LHCN-M2 (cell line): ENCODE results near the gene ZBTB46. TPM values are rescaled to one million over a fixed set of nuclear protein-coding genes. Genes with fewer than 3 reads are reported as not detected.
A peak's percentile ranks its signal among the peaks of the same experiment; 100 is the strongest.
"Not testable (repeated sequence)": the region's sequence is repeated elsewhere in the genome, so short reads cannot be mapped to it uniquely, and the experiment has no call there.

Experiments
- DNase-seq: peaks from one replicate; pipeline ENCODE4 v3.0.0-alpha.2; 2012; ENCODE audit warnings: low read depth
- total RNA-seq: library from RNA; depleted of rRNA; stranded (reverse); fragments of >200 nt; gene quantifications from 2 replicates; pipeline ENCODE4 v1.2.3, GENCODE V29; 2014

The ZBTB46 gene
- total RNA-seq, 1 experiment from 2014 or later, result 9.1 TPM

DNA sequence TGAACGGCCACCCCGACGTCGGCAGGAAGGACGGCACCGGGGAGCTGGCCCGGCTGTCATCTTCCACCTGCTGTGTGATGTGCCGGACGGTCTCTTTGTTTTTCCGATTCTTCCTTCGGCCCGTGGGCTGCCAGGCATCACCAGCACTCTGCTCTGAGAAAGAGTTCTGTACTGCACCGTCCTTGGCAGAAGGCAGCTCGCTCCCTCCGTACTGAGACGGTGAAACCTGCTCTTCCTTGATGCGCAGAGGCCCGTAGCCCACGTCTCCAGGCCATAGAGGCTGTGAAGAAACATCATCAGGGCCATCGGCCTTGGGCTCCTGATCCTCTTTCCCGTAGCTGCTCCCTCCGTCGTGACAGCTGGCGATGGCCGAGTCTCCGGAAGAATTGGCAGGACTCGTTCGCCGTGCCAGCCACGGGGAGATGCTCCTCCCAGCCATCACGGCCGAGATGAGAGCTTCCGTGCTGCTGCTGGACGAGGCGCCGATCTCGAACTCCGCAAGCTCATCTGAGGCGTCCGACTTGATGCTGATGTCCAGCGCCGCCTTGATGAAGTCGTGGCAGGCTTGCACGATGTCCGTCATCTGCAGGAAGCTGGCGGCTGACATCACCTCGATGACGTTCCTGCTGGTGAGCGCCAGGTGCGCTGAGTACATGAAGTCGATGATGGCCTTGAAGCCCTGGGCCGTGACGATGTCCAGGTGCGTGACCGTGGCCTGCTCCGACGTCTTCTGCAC is 41.1 kb downstream of the ZBTB46 start:
- no peak for DNase-seq

DNA sequence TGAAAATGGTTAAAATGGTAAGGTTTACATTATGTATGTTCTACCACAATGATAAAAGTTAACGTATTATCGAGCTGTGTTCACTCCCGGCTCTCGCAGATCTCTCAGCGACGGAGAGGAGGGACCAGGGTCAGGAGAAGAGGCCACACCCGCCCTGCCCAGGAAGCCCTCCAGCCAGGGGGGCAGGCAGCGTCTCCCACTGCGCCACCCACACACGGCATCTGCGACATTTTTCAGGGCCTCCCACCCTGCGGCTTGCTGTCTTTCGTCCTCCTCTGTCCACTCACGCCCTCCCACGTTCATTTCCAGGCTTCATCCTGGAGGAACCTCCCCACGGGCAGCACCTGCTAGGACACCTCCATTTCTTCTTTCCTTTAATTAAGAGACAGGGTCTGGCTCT is 43.3 kb downstream of the ZBTB46 start:
- no peak for DNase-seq

DNA sequence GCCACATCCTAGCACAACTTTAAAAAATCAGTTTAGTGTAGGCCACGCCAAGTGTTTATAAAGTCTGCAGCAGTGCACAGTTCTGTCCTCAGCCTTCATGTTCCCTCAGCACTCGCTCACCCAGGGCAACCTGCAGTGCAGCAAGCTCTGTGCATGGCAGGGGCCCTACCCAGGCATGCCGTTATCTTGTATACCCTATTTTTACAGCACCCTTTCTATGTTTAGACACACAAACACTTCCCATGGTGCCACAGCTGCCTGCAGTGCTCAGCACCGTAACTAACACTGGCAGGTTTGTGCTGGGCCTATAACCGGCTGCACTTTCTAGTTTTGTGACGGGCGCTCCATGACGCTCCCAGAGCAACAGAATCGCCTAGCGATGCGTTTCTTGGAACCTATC is 43.8 kb downstream of the ZBTB46 start:
- DNase-seq, result no peak

DNA sequence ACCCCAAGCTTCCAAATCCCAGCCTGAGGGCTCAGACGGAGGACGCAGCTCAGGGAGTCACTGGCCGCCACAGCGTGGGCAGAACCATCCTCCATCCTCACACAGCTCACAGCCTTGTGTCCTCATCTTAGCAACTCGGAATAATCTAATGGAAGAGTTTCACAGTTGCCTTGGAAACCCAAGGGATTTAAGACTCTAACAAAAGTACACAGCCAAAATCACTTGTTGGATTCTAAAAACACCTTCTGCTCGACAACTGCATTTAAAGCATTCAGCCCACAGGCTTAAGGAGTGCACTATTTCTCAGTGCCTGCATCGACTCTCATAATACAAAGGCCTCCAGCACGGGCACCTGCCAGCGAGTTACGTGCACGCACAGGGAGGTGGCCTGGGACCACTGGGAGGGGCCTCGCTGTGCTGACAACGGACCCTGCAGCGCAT is 45.4 kb downstream of the ZBTB46 start:
- no peak for DNase-seq

DNA sequence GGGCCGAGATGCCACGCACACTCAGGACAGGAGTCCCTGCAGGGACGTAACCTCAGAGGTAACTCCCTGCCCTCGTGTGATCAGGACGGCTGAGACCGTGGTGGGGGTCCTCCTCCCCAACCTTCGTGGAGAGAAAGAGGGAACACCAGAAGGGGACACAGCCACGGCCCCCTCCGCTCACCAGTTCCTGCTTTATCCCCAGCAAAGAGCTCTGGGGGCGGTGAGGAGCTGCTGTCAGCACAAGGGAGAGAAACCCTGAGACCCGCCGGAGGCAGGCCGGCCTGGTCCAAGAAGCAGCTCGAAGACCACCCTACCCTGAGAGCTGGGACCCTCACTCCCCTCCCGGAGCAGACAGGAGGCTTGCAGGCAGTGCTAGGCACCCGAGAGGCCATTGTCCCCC is 47.1 kb downstream of the ZBTB46 start:
- DNase-seq, result no peak

DNA sequence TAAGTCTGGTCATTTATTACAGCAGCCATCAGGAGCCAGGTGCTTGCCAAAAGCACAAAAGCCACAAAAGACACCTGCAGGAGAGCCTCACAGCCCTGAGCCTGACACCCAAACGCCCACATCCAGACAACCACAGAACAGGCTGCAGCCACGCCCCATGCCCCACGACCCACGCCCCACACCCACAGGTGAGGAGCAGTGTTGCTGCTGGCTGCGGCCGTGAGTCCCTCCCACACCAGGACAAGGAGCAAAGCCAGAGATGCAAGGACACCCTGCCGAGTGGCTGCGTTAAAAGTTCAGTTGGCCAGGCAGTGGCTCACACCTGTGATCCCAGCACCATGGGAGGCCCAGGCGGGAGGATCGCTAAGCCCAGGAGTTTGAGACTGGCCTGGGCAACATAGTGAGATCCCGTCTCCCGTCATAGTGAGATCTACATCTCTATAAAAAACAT is 48.5 kb downstream of the ZBTB46 start:
- no peak for DNase-seq

DNA sequence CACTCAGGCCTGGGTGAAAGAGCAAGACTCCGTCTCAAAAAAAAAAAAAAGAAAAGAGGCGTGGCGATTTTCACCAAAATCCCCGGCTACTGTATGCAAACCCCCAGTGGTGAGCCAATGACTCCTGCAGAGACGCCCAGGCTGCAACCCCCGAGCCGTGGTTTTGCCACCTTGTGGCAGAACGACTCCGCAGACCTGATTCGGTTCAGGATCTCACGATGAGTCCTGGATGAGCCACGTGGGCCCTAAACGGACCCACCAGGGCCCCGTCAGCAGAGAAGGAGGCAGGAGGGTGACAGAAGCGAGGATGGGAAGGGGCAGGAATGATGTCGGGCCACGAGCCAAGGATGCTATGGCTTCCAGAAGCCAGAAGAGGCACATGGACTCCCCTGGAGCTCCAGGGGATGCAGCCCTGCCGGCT is 49.0 kb downstream of the ZBTB46 start:
- no peak for DNase-seq

DNA sequence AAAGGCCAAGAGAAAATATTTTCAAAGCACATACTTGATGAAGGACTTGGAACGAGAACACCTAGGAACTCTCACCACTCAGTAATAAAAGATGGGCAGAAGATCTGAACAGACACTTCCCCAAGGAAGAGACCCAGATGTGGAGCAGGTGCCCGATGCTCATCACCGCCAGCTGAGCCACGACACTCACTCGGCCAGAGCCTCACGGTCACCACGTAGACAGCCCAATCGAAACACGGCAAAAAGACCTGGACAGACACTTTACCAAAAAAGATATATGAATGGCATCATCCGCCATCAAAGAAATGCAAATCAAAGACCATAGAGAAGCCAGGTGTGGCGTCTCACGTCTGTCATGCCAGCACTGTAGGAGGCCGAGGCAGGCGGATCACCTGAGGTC is 49.9 kb downstream of the ZBTB46 start:
- DNase-seq, result no peak

DNA sequence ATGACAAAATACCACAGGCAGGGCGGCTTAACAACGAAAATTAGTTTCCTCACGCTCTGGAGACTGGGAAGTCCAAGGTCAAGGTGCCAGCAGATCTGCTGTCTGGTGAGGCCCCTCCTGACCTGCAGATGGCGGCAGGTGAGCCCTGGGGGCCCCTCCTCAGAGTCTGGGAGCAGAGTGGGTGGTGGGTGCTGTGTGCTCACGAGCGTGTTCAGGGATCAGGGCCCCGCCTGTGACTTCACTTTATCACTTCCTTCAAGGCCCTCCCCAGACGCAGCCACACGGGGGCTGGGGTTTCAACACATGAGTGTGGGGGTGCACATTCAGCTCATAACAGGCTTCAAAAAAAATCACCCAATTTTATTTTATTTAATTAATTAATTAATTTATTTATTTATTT is 52.2 kb downstream of the ZBTB46 start:
- DNase-seq, result no peak

DNA sequence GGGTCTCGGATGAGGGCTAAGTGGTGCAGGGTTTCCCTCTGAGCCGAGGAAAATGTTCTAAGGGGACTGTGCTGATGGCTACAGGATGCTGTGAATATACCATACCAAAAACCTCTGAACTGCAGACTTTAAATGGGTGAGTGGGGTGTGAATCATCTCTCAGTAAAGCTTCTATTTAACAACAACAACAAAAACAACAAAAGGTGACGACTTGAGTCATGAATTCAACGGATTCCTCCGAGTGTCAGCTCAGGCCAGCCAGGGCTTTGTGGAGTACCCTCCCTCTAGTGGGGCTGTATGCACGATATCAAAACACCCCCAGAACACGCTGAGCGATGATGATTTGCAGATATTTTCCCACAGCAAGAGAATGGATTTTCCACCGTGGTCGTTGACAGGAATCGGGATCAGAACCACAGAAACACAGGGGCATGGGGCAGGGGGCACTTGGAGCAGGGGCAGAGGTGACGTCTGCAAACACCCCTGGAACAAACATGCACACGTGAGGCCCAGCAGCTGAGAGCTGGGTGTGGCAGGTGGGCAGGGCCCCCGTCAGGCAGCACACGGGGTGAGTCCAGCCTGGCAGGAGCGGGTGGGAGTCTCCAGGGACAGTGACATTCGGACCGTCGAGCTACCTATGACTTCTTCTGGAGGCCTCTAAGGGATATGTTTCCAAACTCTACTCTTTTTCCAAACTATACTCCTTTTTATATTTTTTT is 52.9 kb downstream of the ZBTB46 start:
- DNase-seq, result peak; percentile 60

DNA sequence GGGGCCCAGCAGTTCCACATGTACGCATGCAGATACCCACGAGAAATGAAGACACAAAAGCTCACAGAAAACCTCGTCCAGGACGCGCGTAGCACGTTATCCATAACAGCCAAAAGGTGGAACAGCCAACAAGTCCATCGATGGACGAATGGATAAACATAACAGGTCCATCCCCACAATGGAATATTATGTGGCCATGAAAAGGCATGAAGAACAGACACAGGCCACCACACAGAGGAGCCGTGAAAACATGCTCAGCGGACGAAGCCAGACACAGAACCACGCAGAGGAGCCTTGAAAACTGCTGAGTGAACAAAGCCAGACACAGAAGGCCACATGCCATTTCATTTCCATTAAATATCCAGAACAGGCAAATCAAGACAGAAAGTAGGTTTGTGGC is 53.5 kb downstream of the ZBTB46 start:
- no peak for DNase-seq

DNA sequence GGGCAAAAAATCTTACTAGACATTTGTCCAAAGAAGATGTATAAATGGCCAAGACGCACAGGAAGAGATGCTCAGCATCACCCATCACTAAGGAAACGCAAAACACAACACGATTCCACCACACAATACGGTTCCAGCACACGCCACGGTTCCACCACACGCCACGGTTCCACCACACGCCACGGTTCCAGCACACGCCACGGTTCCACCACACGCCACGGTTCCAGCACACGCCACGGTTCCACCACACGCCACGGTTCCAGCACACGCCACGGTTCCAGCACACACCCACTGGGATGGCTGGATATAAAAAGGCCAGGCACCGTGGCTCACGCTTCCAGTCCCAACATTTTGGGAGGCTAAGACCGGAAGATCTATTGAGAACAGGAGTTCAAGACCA is 54.2 kb downstream of the ZBTB46 start:
- DNase-seq, result not testable (repeated sequence)

DNA sequence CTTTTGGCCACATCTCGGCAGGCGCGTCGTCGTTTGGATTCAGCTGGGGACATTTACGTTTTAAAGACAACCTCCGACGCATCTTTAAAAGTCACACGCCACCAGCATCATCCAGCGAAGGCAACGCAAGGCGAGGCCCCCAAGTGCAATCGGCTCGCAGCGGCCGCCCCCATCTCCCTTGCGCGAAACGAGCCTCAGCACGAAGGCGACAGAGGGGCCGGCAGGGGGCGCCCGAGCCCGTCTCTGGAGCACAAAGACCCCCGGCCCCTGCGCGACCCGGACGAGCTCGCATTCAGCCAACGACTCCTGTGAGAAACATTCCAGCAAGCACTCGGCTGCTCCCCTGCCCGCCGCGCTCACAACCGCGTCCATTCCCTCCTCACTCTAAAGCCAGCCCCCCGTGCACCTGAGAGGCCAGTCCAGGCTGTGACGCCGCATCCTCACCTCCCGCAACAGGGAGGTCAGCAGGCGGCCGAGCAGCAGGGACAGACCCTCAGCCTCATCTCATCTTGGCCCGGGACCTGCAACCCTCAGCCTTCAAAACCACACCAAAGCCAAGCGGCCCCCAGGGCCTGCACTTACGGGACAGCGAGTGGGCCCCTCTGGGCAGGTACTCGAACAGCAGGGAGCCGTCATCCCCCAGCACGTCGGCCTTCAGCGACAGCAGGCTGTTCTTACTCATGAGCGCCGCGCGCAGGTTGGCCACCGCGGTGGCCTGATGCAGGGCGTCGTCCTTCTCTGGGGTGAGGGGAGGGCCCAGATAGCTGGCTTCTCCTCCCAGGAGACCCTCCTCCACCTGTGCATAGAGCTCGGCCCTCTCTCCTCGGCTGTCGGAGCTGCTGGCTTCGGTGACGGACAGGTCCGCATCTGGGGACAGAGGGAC is 55.7 kb downstream of the ZBTB46 start:
- DNase-seq, result no peak

DNA sequence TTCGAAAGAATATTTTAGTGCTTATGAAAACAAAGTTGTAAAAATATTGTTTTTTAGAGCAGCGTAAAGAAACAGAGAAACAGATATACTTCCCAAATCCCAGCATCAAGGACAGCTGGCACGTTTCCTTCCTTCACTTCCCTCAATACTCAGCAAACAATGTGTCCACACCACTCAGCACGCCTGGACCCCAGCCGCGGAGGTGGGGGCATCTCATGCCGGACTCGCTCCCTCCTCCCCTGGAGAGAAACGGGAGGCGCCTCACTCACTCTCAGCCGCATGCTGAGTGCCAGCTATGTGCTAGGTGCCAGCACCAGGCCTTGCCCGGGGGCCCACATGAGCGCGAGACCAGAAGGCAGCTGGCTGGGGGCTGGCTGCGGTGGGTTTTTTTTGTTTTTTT is 56.8 kb downstream of the ZBTB46 start:
- no peak for DNase-seq

DNA sequence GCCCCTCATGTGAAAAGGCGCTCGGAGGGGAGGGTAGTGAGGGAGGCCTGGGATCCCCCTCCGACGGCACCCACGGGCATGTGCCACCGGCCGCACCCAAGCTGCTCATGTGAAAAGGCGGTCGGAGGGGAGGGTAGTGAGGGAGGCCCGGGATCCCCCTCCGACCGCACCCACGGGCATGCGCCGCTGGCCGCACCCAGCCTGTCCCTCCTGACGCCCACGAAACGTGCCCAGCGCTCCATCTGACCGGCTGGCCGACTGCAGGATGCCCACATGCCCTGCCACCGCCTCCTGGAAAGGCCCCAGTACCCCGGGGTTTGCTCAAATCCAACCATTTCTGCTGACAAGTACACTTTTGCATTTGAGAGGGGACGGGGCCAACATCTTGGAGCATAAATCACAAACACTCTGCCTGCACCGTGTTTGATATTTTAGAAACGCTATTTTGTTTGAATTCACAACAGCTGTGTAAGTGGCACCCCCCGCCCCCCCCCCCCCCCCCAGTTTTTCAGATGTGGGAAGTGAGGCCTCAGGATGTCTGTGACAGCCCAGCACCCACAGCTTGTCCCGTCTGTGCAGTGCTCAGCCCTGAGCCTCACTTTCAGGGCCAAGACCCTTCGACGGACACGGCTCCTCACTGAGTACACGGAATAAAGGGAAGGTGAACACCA is 57.4 kb downstream of the ZBTB46 start:
- no peak for DNase-seq

DNA sequence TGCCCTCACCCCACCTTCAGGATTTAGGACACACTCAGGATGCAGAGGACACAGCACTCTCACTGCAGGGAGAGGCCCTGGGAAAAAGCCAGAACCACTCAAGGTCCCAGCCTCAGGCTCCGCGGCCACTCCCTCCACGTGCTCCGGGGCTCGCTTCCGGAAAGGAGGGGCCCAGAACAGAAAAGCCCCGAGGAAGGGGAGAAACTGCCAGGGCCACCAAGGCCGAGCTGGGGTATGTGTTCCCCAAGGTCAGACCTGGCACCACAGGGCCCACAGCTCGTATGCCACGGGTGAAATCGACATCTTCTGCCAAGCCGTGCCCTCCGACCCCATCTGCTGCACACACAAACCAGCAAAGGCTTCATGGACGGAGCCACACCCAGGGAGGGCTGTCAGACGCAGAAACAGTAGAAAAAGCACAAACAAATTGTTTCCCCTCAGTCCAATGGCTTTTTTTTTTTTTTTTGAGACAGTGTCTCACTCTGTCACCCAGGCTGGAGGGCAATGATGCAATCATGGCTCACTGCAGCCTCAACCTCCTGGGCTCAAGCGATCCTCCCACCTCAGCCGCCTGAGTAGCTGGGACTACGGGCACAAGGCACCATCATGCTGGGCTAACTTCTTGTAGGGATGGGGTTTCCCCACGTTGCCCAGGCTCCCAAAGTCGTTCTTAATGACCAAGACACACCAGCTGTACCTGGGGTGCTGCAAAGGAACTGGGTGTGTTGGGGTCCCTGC is 58.1 kb downstream of the ZBTB46 start:
- DNase-seq, result no peak

DNA sequence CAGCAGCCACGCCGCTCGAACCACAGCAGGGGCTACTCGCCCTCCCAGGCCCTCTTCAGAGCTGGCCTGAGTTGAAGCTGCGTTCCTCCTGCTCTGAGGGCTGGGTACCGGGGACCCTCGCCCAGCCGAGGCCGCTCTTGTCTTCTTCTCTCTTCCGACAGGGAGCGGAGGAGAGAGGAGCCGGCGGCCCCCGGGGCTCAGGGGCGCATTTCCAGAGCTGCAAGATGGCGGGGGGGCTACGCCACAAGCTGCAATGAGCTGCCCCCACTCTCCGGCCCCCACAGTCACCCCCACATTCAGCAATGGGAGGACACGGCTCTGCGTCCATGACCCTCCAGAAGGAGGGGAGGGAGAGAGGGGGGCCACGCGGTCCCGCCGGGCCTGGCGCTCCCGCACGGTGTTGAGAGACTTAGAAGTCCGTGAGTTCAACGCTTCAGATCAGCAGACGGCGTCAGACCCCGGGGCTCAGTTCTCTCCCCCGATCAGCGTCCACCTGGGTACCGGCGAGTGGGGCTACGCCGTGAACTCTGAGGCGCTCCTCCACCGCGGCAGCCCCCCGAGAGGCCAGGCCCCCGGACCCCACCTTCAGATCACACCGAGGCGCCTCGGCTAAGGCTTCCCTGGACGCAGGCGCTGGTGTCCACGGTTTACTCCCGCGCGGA is 59.9 kb downstream of the ZBTB46 start:
- DNase-seq, result no peak

DNA sequence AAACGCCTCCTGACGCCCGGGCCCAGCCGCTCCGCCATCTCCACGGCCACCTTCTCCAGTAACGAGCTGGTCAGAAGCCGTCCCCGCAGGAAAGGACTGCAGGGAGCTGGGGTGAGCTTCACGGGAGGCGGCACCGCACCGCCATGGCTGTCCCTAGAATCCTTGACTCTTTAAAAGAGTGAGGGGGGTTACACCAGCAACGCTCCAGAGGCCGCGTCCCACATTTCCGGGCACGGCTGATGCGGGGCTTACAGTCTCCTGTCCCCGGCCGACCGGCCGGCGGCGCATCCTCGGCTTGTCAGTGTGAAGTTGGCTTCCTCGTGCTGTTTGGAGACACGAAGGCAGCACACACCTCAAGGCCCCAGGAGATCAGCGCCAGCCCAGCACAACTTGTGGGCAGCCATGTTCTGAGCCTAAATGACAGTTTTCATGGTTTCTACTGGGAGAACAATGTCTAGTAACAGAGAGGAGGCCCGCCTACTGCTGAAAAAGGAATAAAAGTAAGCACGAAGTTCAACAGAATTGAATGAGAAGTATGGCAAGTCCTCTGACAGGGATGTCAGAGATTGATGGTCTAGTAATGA is 61.1 kb downstream of the ZBTB46 start:
- no peak for DNase-seq

DNA sequence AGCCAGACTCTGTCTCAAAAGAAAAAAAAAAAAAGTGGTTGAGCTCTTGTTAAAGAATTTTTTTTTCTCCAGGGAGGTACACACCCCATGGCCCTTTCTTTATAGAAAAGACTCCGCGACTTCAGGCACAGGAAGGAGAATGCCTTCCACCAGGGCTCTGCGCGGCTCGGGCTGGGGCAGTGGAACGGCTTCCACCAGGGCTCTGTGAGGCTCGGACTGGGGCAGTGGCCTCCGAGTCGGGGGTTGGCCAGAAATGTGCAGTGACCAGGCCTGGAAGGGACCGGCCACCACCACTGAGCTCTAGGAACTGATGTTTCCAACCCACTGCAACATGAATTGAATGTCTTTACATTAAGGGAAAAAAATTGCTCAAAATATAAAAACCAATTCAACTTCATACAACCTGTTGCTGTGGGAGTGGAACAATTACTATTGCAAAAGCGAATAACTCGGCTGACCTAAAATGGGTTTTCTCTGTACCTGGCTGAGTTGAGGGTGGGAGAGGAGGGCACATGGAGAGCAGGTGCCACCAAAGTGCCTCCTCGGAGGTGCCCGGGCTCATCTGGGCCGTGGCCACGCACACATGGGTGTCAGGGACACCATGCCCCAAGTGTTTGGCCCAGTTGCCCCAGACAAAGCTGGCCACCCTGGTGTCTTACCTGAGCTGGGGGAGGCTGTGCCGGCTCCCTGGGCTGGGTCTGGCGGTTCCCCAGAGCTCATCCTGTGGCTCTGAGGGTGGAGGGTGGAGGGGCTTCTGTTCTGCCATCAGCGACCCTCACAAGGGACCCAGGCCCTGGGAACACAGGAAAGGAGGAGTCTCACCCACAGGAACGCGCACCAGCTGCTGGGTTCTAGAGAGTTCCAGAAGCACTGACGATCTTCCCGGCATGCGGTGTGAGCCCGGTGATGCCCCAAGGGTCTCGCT is 62.2 kb downstream of the ZBTB46 start:
- DNase-seq, result no peak
